Fibroblast of skin of right quadriceps (primary cell): Measurements from ENCODE around the gene GBP7.
"Not testable (repeated sequence)": the region's sequence is repeated elsewhere in the genome, so short reads cannot be mapped to it uniquely, and the experiment has no call there.

Experiments
- DNase-seq: peaks from one replicate; pipeline ENCODE4 v3.0.0-alpha.2; 2013

The GBP7 gene, protein sequence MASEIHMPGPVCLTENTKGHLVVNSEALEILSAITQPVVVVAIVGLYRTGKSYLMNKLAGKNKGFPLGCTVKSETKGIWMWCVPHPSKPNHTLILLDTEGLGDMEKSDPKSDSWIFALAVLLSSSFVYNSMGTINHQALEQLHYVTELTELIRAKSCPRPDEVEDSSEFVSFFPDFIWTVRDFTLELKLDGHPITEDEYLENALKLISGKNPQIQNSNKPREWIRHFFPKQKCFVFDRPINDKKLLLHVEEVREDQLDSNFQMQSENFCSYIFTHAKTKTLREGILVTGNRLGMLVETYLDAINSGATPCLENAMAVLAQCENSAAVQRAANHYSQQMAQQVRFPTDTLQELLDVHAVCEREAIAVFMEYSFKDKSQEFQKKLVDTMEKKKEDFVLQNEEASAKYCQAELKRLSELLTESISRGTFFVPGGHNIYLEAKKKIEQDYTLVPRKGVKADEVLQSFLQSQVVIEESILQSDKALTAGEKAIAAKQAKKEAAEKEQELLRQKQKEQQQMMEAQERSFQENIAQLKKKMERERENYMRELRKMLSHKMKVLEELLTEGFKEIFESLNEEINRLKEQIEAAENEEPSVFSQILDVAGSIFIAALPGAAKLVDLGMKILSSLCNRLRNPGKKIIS

DNA sequence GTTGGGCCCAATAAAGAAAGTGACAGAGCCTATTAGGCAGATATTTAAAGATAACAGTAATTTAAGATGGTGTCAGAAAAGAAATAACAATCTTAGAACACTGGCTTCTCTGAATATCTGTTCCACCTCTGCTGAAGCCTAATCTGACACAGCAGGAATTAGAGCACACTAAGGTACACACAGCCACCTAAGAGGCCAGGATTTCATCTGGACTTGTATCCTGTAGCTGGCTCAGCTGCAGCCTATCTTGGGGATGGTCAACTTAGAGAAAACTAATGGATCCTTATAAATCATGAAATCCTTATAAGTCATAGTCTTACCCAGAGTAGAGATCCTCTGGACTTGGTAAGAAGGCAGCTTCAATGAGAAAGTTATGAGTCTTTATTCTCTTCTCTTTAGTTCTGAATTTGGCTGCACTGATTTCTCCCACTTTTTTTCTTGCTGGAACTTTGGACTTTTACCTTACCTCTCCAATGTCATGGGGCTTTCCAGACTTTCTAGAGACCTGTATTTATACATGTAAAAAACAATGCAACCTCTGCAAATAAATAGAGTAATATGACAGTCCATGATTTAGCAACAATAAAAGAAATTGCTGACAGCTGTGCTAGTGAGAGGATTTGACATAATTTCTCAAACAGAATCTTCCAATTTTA, at the start of gene GBP7:
Gene GBP7, minus strand, starts transcription at position 403 of the 656 bp plus-strand sequence. CDS start 4,068 bp downstream, outside the sequence.
- no peak for DNase-seq

DNA sequence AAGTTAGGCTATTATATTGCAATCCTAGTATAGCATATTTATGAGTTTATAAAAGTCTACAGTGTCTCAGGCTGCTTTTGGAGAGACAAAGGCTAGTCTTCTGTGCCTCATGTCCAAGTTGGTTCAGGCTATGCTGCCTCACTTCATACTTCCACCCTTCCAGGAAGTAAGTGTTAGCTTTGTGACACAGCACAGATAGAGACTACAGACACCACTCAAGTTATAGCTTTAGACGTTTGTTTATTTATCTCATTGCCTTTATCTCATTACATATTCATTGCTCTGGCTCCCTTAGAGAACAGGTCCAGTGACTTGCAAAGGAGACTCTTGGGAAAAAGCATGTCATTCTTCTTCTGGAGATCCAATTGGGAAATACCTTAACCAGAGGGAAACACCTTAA, 45.5 kb upstream of the GBP7 start:
- DNase-seq = no peak

DNA sequence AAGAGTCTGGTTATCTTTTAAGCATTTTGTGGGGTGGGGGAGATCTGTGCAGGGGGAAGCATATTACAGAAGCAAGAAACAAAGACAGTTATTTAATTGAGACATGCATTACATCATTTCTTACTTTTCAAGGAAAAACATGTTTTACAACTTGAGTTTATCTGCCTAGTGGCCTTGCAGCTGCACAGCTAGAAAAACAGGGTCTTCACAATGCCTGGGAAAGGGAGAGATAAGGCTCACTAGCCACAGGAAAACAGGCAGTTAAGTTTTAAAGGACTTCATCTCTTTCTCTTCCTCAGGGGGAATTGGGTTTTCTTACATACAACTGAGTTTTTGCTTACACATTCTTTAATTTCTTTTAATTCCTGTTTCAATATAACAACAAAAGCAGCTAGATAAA, 44.0 kb upstream of the GBP7 start:
- DNase-seq = not testable (repeated sequence)

DNA sequence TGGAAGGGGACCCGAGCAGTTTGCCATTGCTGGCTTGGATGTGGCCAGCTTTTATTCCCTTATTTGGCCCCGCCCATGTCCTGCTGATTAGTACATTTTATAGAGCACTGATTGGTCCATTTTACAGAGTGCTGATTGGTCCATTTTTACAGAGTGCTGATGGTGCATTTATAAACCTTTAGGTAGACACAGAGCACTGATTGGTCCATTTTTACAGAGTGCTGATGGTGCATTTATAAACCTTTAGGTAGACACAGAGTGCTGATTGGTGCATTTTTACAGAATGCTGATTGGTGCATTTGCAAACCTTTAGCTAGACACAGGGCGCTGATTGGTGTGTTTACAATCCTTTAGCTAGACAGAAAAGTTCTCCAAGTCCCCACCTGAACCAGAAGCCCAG, 43.1 kb upstream of the GBP7 start:
- not testable (repeated sequence) for DNase-seq

DNA sequence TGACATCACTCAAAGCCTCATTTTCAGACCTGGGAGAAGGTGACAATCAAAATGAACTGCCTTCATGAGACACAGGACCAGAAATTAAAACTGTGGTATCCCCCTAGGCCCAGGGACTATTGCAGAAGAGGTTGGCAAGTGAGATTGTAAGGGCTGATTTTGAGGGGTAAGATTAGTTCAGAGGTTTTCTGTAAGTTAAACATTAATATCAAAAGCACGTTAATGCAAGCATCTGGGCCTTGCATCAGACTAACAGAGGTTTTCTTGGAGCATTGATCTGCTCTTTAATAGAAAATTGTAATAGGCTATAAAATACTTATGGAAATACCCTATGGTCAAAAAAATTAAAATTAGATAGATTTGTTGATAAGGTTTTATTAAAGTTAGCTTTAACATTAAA, 37.5 kb upstream of the GBP7 start:
- DNase-seq = no peak

DNA sequence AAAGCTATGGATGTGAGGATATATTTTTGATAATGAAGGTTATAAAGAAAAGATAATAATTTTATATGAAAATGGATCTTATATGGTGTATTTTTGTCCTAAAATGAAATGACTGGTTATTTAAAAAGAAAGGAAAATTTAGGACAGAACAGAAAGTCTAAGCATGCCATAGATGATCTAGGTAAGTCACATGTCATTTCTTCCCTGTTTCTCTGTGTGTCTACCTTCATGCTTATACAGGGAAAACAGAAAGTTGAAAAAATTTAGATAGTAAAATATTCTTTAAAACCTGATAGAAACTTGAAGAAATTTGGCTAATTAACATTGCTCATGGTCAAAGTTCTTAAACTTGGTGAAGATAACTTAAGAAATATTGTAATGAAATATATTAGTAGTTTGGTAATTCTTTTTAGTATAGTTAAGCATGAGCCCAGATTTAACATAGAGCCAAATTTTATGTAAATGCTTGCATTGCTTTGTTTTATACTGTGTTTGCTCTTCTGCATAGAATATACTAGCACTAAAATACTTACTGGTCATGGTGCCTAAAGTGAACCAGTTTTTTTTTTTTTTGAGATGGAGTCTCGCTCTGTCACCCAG, 35.3 kb upstream of the GBP7 start:
- DNase-seq = no peak

DNA sequence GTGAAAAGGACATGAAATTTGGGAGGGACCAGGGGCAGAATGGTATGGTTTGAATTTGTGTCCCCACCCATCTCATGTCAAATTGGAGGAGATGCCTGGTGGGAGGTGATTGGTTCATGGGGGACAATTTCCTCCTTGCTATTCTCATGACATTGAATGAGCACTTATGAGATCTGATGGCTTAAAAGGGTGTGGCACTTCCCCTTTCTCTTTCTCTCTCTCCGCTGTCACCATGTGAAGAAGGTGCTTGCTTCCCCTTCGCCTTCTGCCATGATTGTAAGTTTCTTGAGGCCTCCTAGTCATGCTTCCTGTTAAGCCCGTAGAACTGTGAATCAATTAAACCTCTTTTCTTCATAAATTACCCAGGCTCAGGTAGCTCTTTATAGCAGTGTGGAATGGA, 30.6 kb upstream of the GBP7 start:
- no peak for DNase-seq

DNA sequence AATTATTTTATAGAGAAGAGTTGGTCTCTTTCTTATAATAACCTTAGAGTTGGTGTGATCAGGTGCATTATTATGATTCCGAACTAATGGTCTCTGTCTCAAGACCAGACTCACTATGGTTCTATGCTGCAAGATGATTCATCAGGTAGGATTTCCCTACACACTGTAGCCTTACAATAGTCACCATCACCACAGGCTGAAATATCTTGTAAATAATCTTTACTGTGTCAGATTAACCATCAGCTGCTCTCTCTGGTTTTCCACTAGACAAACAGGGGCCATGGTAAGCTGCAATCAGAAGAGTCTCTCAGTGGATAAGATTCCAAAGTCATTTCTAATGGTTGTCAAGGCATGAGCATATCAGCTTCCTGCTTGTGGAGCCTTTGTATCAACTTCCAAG, 27.4 kb upstream of the GBP7 start:
- DNase-seq = peak; percentile 78

DNA sequence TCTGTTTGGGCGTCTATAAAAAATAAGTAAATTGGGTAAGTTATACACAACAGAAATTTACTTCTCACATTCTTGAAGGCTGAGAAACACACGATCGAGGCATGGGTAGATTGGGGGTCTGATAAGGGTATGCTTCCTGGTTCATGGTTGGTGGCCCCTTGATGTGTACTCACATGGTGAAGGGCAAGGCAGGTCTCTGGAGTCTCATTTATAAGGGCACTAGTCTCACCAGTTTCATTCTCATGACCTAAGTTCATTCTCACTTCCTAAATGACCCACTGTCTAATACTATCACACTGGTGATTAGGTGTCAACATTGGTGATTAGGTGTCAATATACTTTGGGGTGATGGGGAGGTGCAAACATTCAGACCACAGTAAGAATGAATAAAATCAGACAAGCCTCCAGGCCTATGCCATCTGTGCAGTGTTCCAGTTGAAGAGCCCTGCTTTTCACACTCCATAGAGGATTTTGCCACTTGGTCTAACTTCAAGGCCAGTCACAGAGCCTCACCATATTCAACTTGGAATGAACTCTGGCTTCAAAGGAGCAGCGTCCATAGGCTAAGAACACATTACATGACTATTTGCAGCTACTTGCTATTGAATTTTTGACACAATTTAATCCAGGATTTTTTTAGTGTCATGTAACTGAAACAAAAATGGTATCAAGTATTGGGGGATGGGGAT, 25.4 kb upstream of the GBP7 start:
- DNase-seq = no peak

DNA sequence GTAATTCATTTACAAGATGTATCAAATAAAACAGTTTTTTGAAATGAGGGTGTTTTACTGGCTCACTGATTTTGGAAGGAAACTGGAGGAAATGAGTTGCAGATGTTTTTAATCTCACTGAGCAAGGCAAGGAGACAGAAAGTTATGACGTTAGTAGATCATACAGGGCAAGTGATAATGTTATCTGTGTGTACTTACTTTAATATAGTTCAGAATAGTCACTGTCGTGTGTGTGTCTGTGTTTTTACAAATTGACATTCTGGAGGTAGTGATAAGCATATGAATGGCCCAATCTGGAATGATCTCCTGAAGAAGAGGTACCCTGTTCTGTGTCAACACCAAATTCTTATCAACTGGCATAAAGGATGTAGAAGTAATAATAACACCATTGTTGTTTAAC, 24.9 kb upstream of the GBP7 start:
- peak; percentile 51 for DNase-seq

DNA sequence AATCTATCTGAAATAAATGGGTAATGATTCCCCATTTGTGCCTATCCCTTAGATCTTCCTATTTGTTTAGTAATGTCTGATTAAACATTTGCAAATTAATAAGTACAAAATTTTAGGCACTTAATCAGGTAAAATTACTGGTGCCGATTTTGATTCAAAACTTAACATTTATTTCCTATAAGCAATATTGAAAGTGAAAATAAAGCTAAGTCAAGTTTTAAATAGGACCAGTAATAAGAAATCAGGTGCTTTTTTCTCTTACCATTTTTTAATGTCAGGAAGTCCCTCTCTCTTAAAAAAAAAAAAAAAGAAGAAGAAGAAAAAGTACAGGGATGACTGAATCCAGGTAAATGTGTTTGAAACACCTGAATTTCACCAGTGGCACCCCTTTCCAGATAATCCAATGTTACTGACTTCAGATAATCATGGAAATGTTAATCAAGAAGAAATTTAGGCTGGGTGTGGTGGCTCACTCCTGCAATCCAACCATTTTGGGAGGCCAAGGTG, 23.8 kb upstream of the GBP7 start:
- DNase-seq = no peak

DNA sequence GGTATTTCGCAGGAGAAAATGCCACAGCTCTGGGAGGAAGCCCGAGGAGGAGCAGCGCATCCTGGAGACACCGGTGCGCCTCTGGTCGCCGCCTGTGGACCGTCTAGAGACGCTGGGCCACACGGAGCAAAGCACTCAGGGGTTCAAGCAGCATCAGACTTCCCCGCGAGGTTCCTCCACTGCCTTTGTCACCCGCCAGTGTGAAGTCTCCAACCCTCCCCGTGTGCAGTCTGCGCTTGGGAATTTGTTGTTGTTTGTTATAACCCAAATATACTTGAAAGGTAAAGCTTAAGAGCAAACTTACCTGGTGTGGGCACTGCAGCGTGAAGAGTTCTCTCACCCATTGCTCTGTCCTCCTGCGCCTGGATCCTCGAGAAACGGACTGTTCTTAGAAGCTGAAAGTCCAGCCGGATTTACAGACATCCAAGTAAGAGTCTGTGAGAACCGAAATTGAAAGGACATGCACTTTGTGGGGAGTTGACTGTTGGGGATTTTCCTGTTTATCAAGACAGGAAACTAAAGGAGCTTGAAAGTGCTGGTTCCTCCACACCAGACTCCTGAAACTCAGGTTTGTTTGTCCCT, 22.8 kb upstream of the GBP7 start, which contains the start of gene GBP4:
Gene GBP4, minus strand, starts transcription at position 452 of the 582 bp plus-strand sequence. Its CDS starts 108 bp downstream, at position 344.
- no peak for DNase-seq

DNA sequence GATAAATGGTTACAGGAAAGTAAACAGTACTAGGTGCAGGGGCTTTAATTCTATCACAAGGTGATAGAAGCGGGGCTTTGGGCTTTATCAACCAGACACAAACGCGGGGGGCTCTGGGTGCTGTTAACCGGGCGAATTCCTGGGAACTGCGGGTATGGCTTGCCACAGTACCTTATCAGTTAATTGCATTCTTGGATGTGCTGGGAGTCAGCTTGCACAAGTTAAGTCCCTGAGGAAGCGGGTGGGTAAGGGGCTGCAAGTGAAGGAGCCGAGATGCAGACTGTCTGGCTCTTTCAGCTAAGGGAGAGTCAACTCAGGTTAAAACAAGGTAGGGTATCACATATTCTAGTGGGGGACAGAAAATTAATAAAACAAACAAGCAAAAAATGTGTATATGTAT, 22.3 kb upstream of the GBP7 start:
- no peak for DNase-seq

DNA sequence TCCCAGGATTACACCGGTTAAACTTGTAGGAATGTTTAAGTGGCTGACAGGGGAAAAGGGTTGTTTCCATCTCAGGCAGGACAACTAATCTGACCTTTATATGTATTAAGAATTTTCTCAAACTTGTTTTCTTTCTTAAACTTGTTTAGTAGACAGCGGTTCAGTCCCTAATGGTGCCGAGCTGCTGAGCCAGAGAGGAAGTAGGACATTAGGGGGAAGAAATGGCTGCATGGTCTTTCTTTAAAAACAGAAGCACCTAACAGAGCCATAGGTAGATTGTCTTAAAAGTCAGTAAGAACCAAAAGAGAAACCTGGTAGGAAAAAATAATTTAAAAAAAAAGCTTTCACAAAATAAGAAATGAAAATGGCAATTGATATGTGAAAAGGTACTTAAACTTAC, 19.7 kb upstream of the GBP7 start:
- DNase-seq = no peak

DNA sequence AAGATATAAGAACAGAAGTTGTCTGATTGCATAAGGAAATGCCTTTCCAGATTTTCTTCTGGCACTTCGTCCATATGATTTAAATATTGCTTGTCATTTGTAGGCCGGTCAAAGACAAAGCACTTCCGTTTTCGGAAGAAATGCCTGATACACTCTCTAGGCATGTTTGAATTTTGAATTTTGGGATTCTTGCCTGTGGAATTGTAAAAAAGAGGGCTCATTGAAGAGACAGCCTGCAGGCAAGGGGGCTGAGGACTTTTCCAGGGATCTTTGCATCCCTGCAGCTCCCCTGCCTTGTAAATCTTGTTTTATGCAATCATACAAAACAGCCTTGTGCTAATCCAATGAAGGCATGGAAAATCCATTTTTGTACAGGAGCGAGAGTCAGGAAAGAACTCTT, 15.5 kb upstream of the GBP7 start:
- no peak for DNase-seq

DNA sequence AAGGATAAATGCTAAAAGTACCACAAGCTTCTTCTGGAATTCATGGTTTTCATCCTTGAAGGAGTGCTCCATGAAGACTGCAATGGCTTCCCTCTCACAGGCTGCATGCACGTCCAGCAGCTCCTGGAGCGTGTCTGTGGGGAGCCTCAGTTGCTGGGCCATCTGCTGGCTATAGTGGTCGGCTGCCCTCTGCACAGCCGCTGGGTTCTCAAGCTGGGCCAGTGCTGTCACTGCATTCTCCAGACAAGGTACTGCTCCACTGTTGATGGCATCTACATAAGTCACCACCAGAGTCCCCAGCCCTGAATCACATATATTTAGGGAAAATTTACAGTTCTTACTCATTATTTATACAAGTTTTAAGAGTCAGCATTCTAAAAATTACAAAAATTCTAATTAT, 14.2 kb upstream of the GBP7 start:
- no peak for DNase-seq

DNA sequence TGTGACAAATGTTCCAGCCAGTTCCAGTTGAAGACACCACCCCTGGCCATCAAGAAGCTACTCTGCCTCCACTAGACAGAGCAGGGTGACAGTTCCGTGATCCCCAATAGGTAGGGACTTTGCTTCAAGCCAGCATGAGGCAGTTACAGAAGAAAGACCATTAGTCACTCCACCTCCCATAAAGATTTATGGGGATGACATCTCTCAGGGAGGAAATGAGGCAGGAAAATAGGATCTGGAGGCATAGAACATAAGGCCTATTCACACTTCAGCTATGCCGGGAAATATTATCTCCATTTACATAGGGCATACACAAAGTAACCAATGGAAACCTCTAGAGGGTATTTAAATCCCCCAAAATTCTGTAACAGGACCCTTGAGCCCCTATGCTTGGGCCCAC, 3.5 kb upstream of the GBP7 start:
- DNase-seq = peak; percentile 19

DNA sequence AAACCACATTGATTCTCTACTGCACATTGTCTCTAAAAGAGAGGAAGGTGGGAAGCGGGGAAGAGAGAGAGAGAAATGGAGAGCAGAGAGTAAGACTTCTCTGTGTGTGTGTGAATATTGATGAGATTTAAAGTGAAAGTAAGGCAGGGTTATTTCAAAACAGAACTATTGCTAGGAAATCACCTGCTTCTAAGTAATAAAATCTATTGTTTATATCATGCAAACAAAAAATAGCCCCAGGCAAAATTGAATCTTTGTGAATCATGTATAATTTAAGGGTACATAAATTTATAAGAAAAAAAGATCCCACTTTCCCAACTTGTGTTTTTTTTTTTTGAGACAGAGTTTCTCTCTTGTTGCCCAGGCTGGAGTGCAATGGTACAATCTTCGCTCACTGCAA, 1.2 kb upstream of the GBP7 start:
- DNase-seq = no peak

DNA sequence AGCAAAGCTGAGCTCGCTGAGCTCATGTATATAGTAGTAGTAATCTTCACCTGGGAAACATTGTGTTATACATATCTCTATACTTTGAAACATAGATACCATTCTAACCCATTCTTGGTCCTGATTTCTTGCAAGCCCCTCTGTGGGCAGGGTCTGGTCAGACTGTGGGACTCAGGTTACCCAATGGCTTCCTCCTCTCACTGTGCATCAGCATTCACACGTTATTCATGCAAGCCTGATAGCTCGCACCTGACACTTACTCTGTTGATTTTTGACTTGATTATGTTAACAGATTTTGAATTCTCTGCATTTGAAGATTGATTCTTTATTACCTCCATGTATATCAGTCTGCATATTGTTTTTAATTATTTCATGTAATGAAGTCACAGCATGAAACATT, 1.3 kb downstream of the GBP7 start:
- no peak for DNase-seq

DNA sequence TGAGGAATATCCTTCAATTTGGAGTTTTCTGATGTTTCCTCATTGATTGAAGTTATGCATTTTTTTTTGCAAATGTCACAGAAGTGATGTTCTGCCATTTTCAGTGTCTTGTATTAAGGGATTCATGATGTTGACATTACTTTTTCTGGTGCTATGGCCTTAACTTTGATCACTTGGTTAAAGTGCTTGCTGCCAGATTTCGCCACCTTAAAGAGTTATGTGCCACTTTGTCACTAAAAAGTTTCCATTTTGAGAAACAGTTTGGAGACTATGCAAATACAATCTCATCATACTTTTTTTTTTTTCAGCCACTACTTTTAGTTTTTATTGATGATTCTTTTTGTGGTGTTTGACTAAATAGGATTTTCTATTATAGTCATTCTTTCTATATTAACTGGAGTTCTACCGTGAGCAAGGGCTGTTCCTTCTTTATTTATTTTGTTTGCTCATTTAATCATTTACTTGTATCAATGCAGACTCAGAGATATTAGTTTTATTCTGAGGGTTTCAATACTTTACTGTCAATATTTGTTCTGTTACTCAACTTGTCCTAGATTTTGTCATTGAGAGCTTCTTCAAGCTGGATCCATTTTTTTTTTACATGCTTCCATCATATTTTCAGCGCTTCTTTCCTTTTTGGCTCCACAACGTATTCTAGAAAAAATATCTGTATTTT, 3.2 kb downstream of the GBP7 start:
- no peak for DNase-seq

DNA sequence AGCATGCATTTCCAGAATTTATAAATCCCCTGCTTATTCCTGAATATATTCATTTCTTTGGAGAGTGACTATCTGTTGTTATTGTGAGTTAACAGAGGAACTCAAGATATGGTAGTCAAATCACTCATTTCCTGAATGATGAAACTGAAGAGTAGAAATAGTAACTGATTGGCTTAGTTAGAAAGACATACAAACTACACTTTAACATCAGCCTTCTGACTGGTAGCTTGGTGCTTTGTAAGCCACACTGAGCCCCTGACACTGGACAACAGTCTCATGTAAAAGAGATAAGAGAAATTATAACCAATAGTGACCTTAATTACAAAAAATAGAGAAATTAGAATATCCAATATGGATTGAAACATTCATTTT, 4.8 kb downstream of the GBP7 start:
- no peak for DNase-seq
